ENCODE measurements around the gene SMURF1.

SMURF1 gene

DNA sequence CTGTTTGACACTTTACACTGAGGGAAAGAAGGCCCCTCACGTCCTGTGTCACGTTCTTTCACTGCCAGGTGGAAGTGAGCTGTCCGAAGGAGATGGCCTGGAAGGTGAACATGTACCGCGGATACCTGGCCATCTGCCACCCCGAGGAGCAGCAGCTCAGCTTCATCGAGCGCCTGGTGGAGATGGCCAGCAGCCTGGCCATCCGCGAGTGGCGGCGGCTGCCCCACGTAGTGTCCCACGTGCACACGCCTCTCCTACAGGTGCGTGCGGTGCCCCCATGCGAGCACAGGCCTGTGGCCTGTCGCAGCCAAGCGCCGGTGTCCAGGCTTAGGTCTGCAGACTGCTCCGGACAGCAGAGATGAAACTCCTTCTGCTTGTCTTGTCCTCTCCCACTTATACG is 162.2 kb downstream of the SMURF1 start:
- no peak for DNase-seq

DNA sequence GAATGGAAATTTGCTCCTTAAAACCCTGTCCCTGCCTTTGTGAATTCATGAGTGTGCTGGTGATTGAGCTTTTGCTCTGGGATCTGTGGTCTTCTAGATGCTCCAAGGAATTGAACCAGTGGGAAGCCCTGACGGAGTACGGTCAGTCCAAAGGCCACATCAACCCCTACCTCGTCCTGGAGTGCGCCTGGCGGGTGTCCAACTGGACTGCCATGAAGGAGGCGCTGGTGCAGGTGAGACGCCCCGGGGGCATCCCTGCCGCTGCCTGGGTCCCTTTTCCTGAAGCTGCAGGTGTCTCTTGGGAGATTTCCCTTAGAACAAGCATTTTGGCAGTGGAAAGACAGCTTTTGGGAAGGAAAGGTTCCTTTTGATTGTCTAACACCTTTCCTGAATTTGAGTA is 165.2 kb downstream of the SMURF1 start:
- no peak for DNase-seq
